Gastroesophageal sphincter (tissue), 3 donors: ENCODE data around the gene KCNK18.

Experiments used
- CTCF ChIP-seq, 4 experiments: fragments of 200-600 bp in 2 of 4; fragments of 450-650 bp in 2 of 4; sonication (generic) in 1 of 4; IDR thresholded peaks; one replicate each; pipeline ENCODE4 v1.5.1; 2017 to 2019; ENCODE audit warnings: antibody characterized with exemption in 4 of 4, mild to moderate bottlenecking in 2 of 4, moderate library complexity in 2 of 4
- EP300 ChIP-seq: sonication (generic); formaldehyde crosslinking; IDR thresholded peaks from one replicate; pipeline ENCODE4 v1.6.1; 2017; ENCODE audit warnings: antibody characterized with exemption, mild to moderate bottlenecking
- POLR2A ChIP-seq, 2 donors: fragments of 450-650 bp; IDR thresholded peaks; one replicate each; pipeline ENCODE4 v1.6.1; 2017; ENCODE audit warnings: antibody characterized with exemption in 2 of 2, mild to moderate bottlenecking in 2 of 2, moderate library complexity in 1 of 2
- POLR2AphosphoS5 ChIP-seq: sonication (generic); formaldehyde crosslinking; IDR thresholded peaks from one replicate; pipeline ENCODE4 v1.6.1; 2017; ENCODE audit warnings: antibody characterized with exemption

- TF ChIP-seq POLR2A (IDR thresholded peaks at IDR 0.05) = no peak
- TF ChIP-seq EP300 = no peak
- no peak for TF ChIP-seq CTCF (IDR thresholded peaks at IDR 0.05)
- TF ChIP-seq POLR2AphosphoS5 = no peak
Observed at GRCh38 chr10:117168729-117169128, 28.6 kb upstream of the KCNK18 start.
